ENCODE measurements around the gene GDA.

DNA sequence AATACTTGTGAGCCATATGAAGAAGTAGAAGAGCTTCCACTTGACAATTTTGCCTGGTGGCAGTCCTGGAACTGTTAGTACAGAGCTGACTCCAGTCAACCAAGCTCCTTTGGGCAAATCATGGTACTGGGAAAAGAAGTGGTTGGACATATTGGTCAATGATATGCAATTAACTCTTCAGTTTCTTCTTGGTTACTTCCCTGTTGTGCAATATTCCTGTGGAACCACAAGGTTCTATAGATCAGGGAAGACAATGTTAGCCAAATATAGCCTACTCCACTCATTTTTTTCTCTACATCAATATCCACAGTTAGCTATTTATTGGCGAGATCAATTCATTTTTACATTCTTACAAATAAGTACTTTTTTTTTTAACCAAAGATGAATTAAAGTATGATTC, 14.4 kb upstream of the GDA start:
- TF ChIP-seq, protein P1, sequence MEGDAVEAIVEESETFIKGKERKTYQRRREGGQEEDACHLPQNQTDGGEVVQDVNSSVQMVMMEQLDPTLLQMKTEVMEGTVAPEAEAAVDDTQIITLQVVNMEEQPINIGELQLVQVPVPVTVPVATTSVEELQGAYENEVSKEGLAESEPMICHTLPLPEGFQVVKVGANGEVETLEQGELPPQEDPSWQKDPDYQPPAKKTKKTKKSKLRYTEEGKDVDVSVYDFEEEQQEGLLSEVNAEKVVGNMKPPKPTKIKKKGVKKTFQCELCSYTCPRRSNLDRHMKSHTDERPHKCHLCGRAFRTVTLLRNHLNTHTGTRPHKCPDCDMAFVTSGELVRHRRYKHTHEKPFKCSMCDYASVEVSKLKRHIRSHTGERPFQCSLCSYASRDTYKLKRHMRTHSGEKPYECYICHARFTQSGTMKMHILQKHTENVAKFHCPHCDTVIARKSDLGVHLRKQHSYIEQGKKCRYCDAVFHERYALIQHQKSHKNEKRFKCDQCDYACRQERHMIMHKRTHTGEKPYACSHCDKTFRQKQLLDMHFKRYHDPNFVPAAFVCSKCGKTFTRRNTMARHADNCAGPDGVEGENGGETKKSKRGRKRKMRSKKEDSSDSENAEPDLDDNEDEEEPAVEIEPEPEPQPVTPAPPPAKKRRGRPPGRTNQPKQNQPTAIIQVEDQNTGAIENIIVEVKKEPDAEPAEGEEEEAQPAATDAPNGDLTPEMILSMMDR (IDR thresholded peaks at IDR 0.05) = no peak
- no peak for TF ChIP-seq POLR2A (IDR thresholded peaks at IDR 0.05)

All from lower leg skin (tissue), 3 donors.